ENCODE measurements around the gene COLEC11.

COLEC11 gene

DNA sequence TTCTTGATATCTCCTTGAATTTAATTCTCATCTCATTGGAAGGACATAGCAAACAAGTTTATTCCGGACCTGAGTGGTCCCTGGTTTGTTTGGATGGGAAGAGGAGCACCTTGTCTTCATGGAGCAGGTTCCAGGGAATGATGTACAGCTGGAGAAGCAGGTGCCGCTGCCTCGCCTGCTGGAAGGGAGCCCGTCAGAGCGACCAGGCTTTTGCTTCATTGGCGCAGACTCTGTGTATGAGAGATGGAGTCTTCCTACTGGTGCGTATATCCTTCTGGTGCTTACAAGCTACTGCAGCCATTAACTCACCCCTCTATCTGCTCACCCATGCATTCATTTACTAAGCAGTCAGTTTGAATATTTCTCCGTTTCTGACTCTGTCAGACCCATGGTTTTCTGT is 51.5 kb downstream of the COLEC11 start:
- no peak overlapping the region for H3K27ac ChIP-seq
- no peak for DNase-seq (ENCODE audit: low spot score)
- TF ChIP-seq, protein P1, sequence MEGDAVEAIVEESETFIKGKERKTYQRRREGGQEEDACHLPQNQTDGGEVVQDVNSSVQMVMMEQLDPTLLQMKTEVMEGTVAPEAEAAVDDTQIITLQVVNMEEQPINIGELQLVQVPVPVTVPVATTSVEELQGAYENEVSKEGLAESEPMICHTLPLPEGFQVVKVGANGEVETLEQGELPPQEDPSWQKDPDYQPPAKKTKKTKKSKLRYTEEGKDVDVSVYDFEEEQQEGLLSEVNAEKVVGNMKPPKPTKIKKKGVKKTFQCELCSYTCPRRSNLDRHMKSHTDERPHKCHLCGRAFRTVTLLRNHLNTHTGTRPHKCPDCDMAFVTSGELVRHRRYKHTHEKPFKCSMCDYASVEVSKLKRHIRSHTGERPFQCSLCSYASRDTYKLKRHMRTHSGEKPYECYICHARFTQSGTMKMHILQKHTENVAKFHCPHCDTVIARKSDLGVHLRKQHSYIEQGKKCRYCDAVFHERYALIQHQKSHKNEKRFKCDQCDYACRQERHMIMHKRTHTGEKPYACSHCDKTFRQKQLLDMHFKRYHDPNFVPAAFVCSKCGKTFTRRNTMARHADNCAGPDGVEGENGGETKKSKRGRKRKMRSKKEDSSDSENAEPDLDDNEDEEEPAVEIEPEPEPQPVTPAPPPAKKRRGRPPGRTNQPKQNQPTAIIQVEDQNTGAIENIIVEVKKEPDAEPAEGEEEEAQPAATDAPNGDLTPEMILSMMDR (IDR thresholded peaks at IDR 0.05) = no peak
- no peak overlapping the region for H3K4me3 ChIP-seq

DNA sequence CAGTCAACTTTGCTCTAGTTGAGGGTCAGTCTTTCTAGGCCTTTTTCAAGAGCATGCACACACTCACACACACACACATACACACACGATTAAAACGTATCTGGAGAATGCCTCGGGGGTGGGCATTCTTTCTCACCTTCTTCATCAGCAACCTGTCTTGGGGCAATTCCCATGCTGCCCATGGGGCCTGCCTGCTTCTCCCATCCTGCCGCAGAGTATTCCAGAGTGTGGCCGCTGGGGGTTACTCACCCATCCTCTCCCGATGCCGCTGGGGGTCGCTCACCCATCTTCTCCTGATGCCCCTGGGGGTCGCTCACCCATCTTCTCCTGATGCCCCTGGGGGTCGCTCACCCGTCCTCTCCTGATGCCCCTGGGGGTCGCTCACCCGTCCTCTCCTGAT is 52.3 kb downstream of the COLEC11 start:
- TF ChIP-seq, protein P1 (IDR thresholded peaks at IDR 0.05) = no peak
- no peak for DNase-seq (ENCODE audit: low spot score)
- no peak overlapping the region for H3K27ac ChIP-seq
- H3K4me3 ChIP-seq = no peak overlapping the region

DNA sequence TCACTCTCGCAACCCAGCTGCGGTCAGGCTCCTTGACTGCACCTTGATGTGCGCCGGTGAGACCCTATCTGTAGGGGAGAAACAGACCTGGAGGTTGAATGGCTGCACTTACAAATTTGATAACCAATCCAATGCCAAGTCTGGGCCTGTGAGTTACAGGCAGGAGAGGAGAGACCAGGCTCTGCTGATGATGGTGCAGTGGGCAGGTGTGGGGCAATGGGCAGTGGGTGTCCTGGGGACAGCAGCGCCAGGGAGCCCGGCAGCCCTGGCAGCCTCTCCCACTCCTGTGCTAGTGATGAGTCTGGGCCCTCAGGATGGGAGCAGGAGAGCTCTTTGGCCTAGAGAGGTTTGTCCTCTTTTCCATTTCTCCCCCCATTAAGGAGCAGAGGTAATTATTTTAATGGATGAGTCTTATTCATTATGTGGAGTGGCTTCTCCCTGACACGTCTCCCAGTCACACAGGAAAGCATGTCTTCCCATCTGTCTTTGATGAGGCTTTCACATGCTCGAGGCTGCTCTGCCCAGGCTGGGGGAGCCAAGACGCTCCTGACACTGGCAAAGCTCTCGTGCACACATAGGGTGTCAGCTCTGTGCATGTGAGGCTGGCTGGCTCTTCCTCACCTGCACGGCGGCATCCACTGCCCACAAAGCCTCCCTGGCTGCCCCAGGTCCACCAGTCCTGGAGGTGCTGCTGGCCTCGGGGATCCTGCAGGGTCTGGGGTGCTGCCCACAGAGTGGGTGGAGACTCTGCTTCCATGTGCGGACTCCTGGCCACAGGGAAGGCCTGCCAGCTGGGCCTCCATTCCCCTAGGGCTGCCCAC is 53.1 kb downstream of the COLEC11 start:
- no peak for DNase-seq (ENCODE audit: low spot score)
- TF ChIP-seq, protein P1 (IDR thresholded peaks at IDR 0.05) = no peak
- no peak overlapping the region for H3K4me3 ChIP-seq
- no peak overlapping the region for H3K27ac ChIP-seq

DNA sequence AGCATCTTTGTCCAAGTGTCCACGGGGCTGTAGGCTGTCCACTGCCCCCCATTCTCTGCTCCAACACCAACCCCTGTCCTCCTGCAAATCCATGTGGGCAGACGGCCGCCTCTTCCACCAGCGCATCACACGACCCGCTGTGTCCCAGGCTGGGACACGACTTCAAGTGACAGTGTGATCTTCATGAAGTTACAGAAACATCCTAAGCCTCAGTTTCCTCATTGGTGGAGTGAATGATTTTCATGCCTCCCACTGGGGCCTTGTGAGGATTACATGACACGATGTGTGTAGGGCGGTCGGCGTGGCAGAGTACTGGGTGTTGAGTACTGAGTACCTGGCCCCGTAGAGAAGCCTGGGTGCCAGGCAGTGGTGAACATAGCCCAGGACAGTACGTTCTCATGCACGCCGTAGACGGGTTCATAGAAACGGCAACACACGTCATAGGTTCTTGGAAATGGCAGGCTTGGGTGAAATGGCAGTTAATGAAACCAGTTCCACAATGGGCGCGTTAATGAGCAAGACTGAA is 53.8 kb downstream of the COLEC11 start:
- TF ChIP-seq, protein P1 (IDR thresholded peaks at IDR 0.05) = no peak
- H3K27ac ChIP-seq = no peak overlapping the region
- H3K4me3 ChIP-seq = no peak overlapping the region
- no peak for DNase-seq (ENCODE audit: low spot score)

DNA sequence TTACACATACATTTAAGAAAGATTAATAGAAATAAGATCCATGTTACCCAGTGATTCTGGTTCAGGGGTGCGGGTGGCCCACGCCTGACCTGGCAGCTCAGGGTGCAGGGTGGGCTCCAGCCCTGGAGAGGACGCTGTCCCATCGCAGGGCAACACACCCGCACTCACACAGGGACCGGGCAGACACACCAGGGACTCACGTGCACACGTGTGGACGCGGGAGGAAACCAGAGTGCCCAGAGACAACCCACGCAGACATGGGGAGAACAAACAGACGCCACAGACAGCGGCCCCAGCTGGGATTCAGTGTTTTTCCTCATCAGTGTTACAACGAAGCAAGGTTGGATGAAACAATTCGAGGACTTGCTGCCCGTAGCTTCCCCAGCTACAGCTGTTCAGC is 54.7 kb downstream of the COLEC11 start:
- TF ChIP-seq, protein P1 (IDR thresholded peaks at IDR 0.05) = no peak
- no peak overlapping the region for H3K4me3 ChIP-seq
- DNase-seq (ENCODE audit: low spot score) = no peak
- H3K27ac ChIP-seq = no peak overlapping the region

DNA sequence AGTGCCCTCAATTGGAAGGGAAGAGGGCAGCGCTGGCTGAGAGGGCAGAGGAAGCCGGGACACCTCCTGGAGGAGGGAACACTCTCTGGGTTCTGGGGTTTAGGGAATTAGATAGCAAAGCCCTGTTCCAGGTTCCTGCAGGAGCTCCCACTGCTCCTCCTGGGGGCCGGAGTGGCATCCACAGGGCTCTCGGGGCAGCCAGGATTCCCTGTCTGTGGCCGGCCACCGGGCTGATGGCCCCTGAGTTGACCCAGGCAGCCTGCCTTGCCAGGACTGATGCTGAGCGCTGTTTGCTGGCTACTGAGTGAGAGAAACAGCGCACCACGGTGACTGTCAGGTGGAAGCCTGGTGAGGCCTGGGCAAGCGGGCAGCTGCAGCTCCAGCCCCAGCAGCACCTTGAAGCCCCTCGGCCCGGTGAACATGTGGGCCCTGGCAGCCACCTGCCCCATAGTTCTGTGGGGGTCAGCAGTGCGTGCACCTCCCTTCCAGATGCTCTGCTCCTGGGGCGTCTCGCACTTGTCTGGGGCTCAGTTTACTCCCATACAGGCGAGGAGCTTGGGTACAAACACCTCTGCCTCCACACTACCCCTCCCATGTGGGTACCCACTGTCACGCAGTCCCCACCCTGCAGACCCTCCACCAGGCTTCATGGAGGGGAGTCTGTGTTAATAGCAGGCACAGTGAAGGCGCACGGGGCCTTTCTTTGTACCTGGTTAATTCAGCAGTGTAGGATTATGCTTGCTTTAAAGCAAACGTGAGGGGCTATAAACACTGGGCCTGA is 55.4 kb downstream of the COLEC11 start:
- no peak for DNase-seq (ENCODE audit: low spot score)
- no peak overlapping the region for H3K27ac ChIP-seq
- TF ChIP-seq, protein P1 (IDR thresholded peaks at IDR 0.05) = no peak
- no peak overlapping the region for H3K4me3 ChIP-seq
